Measurements from ENCODE around the gene COPS6.

COPS6 gene

GRCh38 chr7:100072462-100072861 is 16.3 kb upstream of the COPS6 start:
- H3K27me3 ChIP-seq (ENCODE audit: control insufficient read depth in 3 of 3, insufficient read depth in 3 of 3, low read depth in 1 of 3, low read length in 3 of 3): no peaks in the 10 kb centered on the region
- no peak for DNase-seq (ENCODE audit: low spot score)
- H3K23ac ChIP-seq (ENCODE audit: low read depth, low read length, poor library complexity): no peak overlapping the region
- no peak overlapping the region for H2BK15ac ChIP-seq (ENCODE audit: low read length)
- no peak overlapping the region for H4K91ac ChIP-seq (ENCODE audit: low read depth, low read length, poor library complexity)
- peaks cover 6% of the 10 kb centered on the region for H3K79me1 ChIP-seq (ENCODE audit: low read depth, low read length)
- H2BK120ac ChIP-seq (ENCODE audit: low read depth, low read length): no peak overlapping the region
- no peak overlapping the region for H4K8ac ChIP-seq (ENCODE audit: low read depth, low read length)
- peak overlapping the region in 1 of 2 donors; percentile 12 for H3K4me3 ChIP-seq (ENCODE audit: low read length in 2 of 2)
- H2BK5ac ChIP-seq (ENCODE audit: low read length): no peak overlapping the region
- peaks cover 70 to 82% of the 10 kb centered on the region in 2 donors for H3K9me3 ChIP-seq (replicated peaks in 1 of 2; ENCODE audit: control insufficient read depth in 2 of 2, insufficient read depth in 1 of 2, low read depth in 1 of 2, low read length in 2 of 2)
- no peak overlapping the region for H2AFZ ChIP-seq (ENCODE audit: low read length)
- H3K36me3 ChIP-seq (replicated peaks in 1 of 2; ENCODE audit: control insufficient read depth in 2 of 2, insufficient read depth in 2 of 2, low read length in 2 of 2): peaks cover 77 to 98% of the 10 kb centered on the region in 2 donors
- no peak overlapping the region for H3K14ac ChIP-seq (ENCODE audit: low read length)
- no peak overlapping the region for H3K4me2 ChIP-seq (ENCODE audit: insufficient read depth, low read length, poor library complexity, severe bottlenecking)
- H3K4ac ChIP-seq (ENCODE audit: low read length): no peak overlapping the region
- no peaks in the 10 kb centered on the region for H3K4me1 ChIP-seq (ENCODE audit: control insufficient read depth in 2 of 2, insufficient read depth in 1 of 2, low read depth in 1 of 2, low read length in 2 of 2)
- no peak overlapping the region for H3K18ac ChIP-seq (ENCODE audit: low read length)
- no peak overlapping the region for H2BK12ac ChIP-seq (ENCODE audit: low read length)
- no peak overlapping the region for H2AK5ac ChIP-seq (ENCODE audit: low read depth, low read length)
- no peak overlapping the region for H3K9ac ChIP-seq (ENCODE audit: low read depth, low read length, poor library complexity)
- no peak overlapping the region for H3K27ac ChIP-seq (replicated peaks; ENCODE audit: low read length)
- no CpG with 5 or more reads among the region's 10 CpGs for WGBS, 2 donors (ENCODE audit: extremely low coverage in 2 of 2, insufficient read length in 2 of 2, insufficient replicate concordance in 1 of 2)

- Histone ChIP-seq H3K79me1 (ENCODE audit: low read depth, low read length) (peaks cover 7% of the 10 kb centered on the region), H3K36me3 (replicated peaks in 1 of 2; ENCODE audit: control insufficient read depth in 2 of 2, insufficient read depth in 2 of 2, low read length in 2 of 2) (peaks cover 83 to 100% of the 10 kb centered on the region in 2 donors), H2BK120ac (ENCODE audit: low read depth, low read length) (no peak overlapping the region), H3K23ac (ENCODE audit: low read depth, low read length, poor library complexity) (no peak overlapping the region), H3K27ac (replicated peaks; ENCODE audit: low read length) (no peak overlapping the region), H4K8ac (ENCODE audit: low read depth, low read length) (no peak overlapping the region), H3K14ac (ENCODE audit: low read length) (no peak overlapping the region), H3K4me3 (ENCODE audit: low read length in 2 of 2) (no peak overlapping the region), H2AK5ac (ENCODE audit: low read depth, low read length) (no peak overlapping the region), H2BK15ac (ENCODE audit: low read length) (no peak overlapping the region), H3K18ac (ENCODE audit: low read length) (no peak overlapping the region), H3K4me2 (ENCODE audit: insufficient read depth, low read length, poor library complexity, severe bottlenecking) (no peak overlapping the region), H3K9ac (ENCODE audit: low read depth, low read length, poor library complexity) (no peak overlapping the region), H3K27me3 (ENCODE audit: control insufficient read depth in 3 of 3, insufficient read depth in 3 of 3, low read depth in 1 of 3, low read length in 3 of 3) (no peaks in the 10 kb centered on the region), H2BK5ac (ENCODE audit: low read length) (no peak overlapping the region), H2AFZ (ENCODE audit: low read length) (no peak overlapping the region), H3K9me3 (replicated peaks in 1 of 2; ENCODE audit: control insufficient read depth in 2 of 2, insufficient read depth in 1 of 2, low read depth in 1 of 2, low read length in 2 of 2) (peaks cover 73 to 93% of the 10 kb centered on the region in 2 donors), H4K91ac (ENCODE audit: low read depth, low read length, poor library complexity) (no peak overlapping the region), H3K4me1 (ENCODE audit: control insufficient read depth in 2 of 2, insufficient read depth in 1 of 2, low read depth in 1 of 2, low read length in 2 of 2) (peaks cover 0 to 2% of the 10 kb centered on the region in 2 donors), H3K4ac (ENCODE audit: low read length) (no peak overlapping the region), H2BK12ac (ENCODE audit: low read length) (no peak overlapping the region)
- no peak for DNase-seq (ENCODE audit: low spot score)
- no CpG with 5 or more reads among the region's 7 CpGs for whole genome bisulfite sequencing, 2 donors (ENCODE audit: extremely low coverage in 2 of 2, insufficient read length in 2 of 2, insufficient replicate concordance in 1 of 2)
Observed at GRCh38 chr7:100074841-100075240, 13.9 kb upstream of the COPS6 start.

GRCh38 chr7:100075418-100075817 is 13.4 kb upstream of the COPS6 start:
- Histone ChIP-seq H3K9me3 (replicated peaks in 1 of 2; ENCODE audit: control insufficient read depth in 2 of 2, insufficient read depth in 1 of 2, low read depth in 1 of 2, low read length in 2 of 2) (peaks cover 67 to 88% of the 10 kb centered on the region in 2 donors), H3K79me1 (ENCODE audit: low read depth, low read length) (peaks cover 7% of the 10 kb centered on the region), H3K14ac (ENCODE audit: low read length) (no peak overlapping the region), H3K23ac (ENCODE audit: low read depth, low read length, poor library complexity) (no peak overlapping the region), H3K4ac (ENCODE audit: low read length) (no peak overlapping the region), H3K18ac (ENCODE audit: low read length) (no peak overlapping the region), H3K27ac (replicated peaks; ENCODE audit: low read length) (no peak overlapping the region), H3K4me3 (ENCODE audit: low read length in 2 of 2) (no peak overlapping the region), H4K8ac (ENCODE audit: low read depth, low read length) (no peak overlapping the region), H3K36me3 (replicated peaks in 1 of 2; ENCODE audit: control insufficient read depth in 2 of 2, insufficient read depth in 2 of 2, low read length in 2 of 2) (peaks cover 79 to 99% of the 10 kb centered on the region in 2 donors), H2AFZ (ENCODE audit: low read length) (no peak overlapping the region), H2BK15ac (ENCODE audit: low read length) (no peak overlapping the region), H2BK12ac (ENCODE audit: low read length) (no peak overlapping the region), H4K91ac (ENCODE audit: low read depth, low read length, poor library complexity) (no peak overlapping the region), H2BK5ac (ENCODE audit: low read length) (no peak overlapping the region), H3K9ac (ENCODE audit: low read depth, low read length, poor library complexity) (no peak overlapping the region), H2BK120ac (ENCODE audit: low read depth, low read length) (no peak overlapping the region), H3K27me3 (ENCODE audit: control insufficient read depth in 3 of 3, insufficient read depth in 3 of 3, low read depth in 1 of 3, low read length in 3 of 3) (no peaks in the 10 kb centered on the region), H3K4me2 (ENCODE audit: insufficient read depth, low read length, poor library complexity, severe bottlenecking) (no peak overlapping the region), H2AK5ac (ENCODE audit: low read depth, low read length) (no peak overlapping the region), H3K4me1 (ENCODE audit: control insufficient read depth in 2 of 2, insufficient read depth in 1 of 2, low read depth in 1 of 2, low read length in 2 of 2) (peaks cover 1 to 5% of the 10 kb centered on the region in 2 donors)
- WGBS, 2 donors (ENCODE audit: extremely low coverage in 2 of 2, insufficient read length in 2 of 2, insufficient replicate concordance in 1 of 2): no CpG with 5 or more reads among the region's 6 CpGs
- DNase-seq (ENCODE audit: low spot score): no peak

- DNase-seq (ENCODE audit: low spot score): no peak
- Histone ChIP-seq H3K14ac (ENCODE audit: low read length) (no peak overlapping the region), H4K8ac (ENCODE audit: low read depth, low read length) (no peak overlapping the region), H3K79me1 (ENCODE audit: low read depth, low read length) (peaks cover 9% of the 10 kb centered on the region), H3K9me3 (replicated peaks in 1 of 2; ENCODE audit: control insufficient read depth in 2 of 2, insufficient read depth in 1 of 2, low read depth in 1 of 2, low read length in 2 of 2) (peaks cover 50 to 70% of the 10 kb centered on the region in 2 donors), H3K4me1 (ENCODE audit: control insufficient read depth in 2 of 2, insufficient read depth in 1 of 2, low read depth in 1 of 2, low read length in 2 of 2) (peaks cover 1 to 6% of the 10 kb centered on the region in 2 donors), H2BK120ac (ENCODE audit: low read depth, low read length) (no peak overlapping the region), H2BK15ac (ENCODE audit: low read length) (no peak overlapping the region), H2BK5ac (ENCODE audit: low read length) (no peak overlapping the region), H3K27ac (replicated peaks; ENCODE audit: low read length) (no peak overlapping the region), H3K36me3 (replicated peaks in 1 of 2; ENCODE audit: control insufficient read depth in 2 of 2, insufficient read depth in 2 of 2, low read length in 2 of 2) (peaks cover 61 to 81% of the 10 kb centered on the region in 2 donors), H2BK12ac (ENCODE audit: low read length) (no peak overlapping the region), H3K4me2 (ENCODE audit: insufficient read depth, low read length, poor library complexity, severe bottlenecking) (no peak overlapping the region), H4K91ac (ENCODE audit: low read depth, low read length, poor library complexity) (no peak overlapping the region), H2AFZ (ENCODE audit: low read length) (no peak overlapping the region), H3K4ac (ENCODE audit: low read length) (no peak overlapping the region), H3K9ac (ENCODE audit: low read depth, low read length, poor library complexity) (no peak overlapping the region), H3K4me3 (ENCODE audit: low read length in 2 of 2) (no peak overlapping the region), H3K18ac (ENCODE audit: low read length) (no peak overlapping the region), H3K27me3 (ENCODE audit: control insufficient read depth in 3 of 3, insufficient read depth in 3 of 3, low read depth in 1 of 3, low read length in 3 of 3) (no peaks in the 10 kb centered on the region), H3K23ac (ENCODE audit: low read depth, low read length, poor library complexity) (no peak overlapping the region), H2AK5ac (ENCODE audit: low read depth, low read length) (no peak overlapping the region)
- no CpG with 5 or more reads among the region's 4 CpGs for WGBS, 2 donors (ENCODE audit: extremely low coverage in 2 of 2, insufficient read length in 2 of 2, insufficient replicate concordance in 1 of 2)
Observed at GRCh38 chr7:100077205-100077604, 11.6 kb upstream of the COPS6 start.
